Naive thymus-derived CD4-positive, alpha-beta T cell (primary cell): ENCODE results near the gene C4orf46. TPM values are rescaled to one million over a fixed set of nuclear protein-coding genes. Genes with fewer than 3 reads are reported as not detected.

ENCODE experiments used
- ATAC-seq: fragments of 150-1000 bp; cut with Tn5 transposase; 2 replicates; pipeline ENCODE4 v1.10.0; 2021; ENCODE audit warnings: mild to moderate bottlenecking, moderate library complexity
- CTCF ChIA-PET: fragments of 350-600 bp; sonication (Branson Sonifier 250); formaldehyde crosslinking; loops from one replicate; lab custom pipeline; 2021; ENCODE audit warnings: antibody characterized with exemption; lab: Charles Lee
- POLR2A ChIA-PET: fragments of 350-600 bp; sonication (Branson Sonifier 250); formaldehyde crosslinking; loops from one replicate; lab custom pipeline; 2021; ENCODE audit warnings: antibody characterized with exemption, inconsistent platforms; lab: Charles Lee
- DNase-seq, 9 donors: peaks; one replicate each; pipeline versions ENCODE4 v3.0.0 to v3.0.0-alpha.2; 2020 to 2022; ENCODE audit warnings: mixed read lengths in 1 of 9
- H3K27ac ChIP-seq: one replicate; pipeline ENCODE4 v1.7.0; 2013; ENCODE audit warnings: mild to moderate bottlenecking, low read depth, low read length, moderate library complexity
- H3K27me3 ChIP-seq, 2 donors: one replicate each; pipeline ENCODE4 v1.7.0; 2013; ENCODE audit warnings: low read length in 2 of 2, mild to moderate bottlenecking in 2 of 2, moderate library complexity in 2 of 2; ENCODE audit not compliant: control insufficient read depth in 2 of 2, insufficient read depth in 2 of 2
- H3K36me3 ChIP-seq, 3 experiments: 1 replicate in 2 of 3; 2 replicates in 1 of 3; pipeline ENCODE4 v1.7.0; 2013; ENCODE audit warnings: low read length in 3 of 3, mild to moderate bottlenecking in 3 of 3, moderate library complexity in 1 of 3; ENCODE audit not compliant: insufficient read depth in 3 of 3, control insufficient read depth in 2 of 3
- H3K4me1 ChIP-seq, 2 donors: one replicate each; pipeline ENCODE4 v1.7.0; 2013; ENCODE audit warnings: low read length in 2 of 2, mild to moderate bottlenecking in 2 of 2, moderate library complexity in 1 of 2; ENCODE audit not compliant: control insufficient read depth in 2 of 2, insufficient read depth in 2 of 2
- H3K4me3 ChIP-seq: 2 replicates; pipeline ENCODE4 v1.7.0; 2013; ENCODE audit warnings: mild to moderate bottlenecking, low read length
- H3K9me3 ChIP-seq, 3 experiments: 1 replicate in 2 of 3; 2 replicates in 1 of 3; pipeline ENCODE4 v1.7.0; 2013; ENCODE audit warnings: low read length in 3 of 3; ENCODE audit not compliant: control insufficient read depth in 2 of 3
- H3K27ac Mint-ChIP-seq, 9 donors: one replicate each; pipeline ENCODE4 v1.8.0; 2020 to 2022; ENCODE audit warnings: mixed read lengths in 9 of 9, mild to moderate bottlenecking in 8 of 9, moderate library complexity in 5 of 9, inconsistent platforms in 2 of 9
- H3K27me3 Mint-ChIP-seq, 5 donors: one replicate each; pipeline ENCODE4 v1.8.0; 2021 to 2022; ENCODE audit warnings: mixed read lengths in 5 of 5, mild to moderate bottlenecking in 1 of 5
- H3K36me3 Mint-ChIP-seq, 5 donors: one replicate each; pipeline ENCODE4 v1.8.0; 2020 to 2022; ENCODE audit warnings: mixed read lengths in 5 of 5, mild to moderate bottlenecking in 3 of 5, inconsistent platforms in 1 of 5
- H3K4me1 Mint-ChIP-seq, 7 donors: one replicate each; pipeline ENCODE4 v1.8.0; 2020 to 2022; ENCODE audit warnings: mixed read lengths in 7 of 7, mild to moderate bottlenecking in 3 of 7, inconsistent platforms in 1 of 7
- H3K4me3 Mint-ChIP-seq, 10 donors: one replicate each; pipeline ENCODE4 v1.8.0; 2020 to 2022; ENCODE audit warnings: mild to moderate bottlenecking in 10 of 10, mixed read lengths in 10 of 10, moderate library complexity in 6 of 10, inconsistent platforms in 2 of 10
- H3K9me3 Mint-ChIP-seq, 11 donors: one replicate each; pipeline ENCODE4 v1.8.0; 2020 to 2022; ENCODE audit warnings: mixed read lengths in 11 of 11, mild to moderate bottlenecking in 4 of 11, inconsistent platforms in 1 of 11, moderate library complexity in 1 of 11
- intact Hi-C, 2 donors: fragments of 100-400 bp; cut with micrococcal nuclease; formaldehyde crosslinking; loops; one replicate each; pipeline ENCODE4 v1.15.1; 2023
- polyA plus RNA-seq, 2 donors: library from polyadenylated mRNA; unstranded; fragments of 300-500 nt; fragmentation: Illumina TruSeq; gene quantifications; one replicate each; pipeline ENCODE4 v1.2.3, GENCODE V29; 2021
- total RNA-seq, 6 experiments: library from RNA in 5 of 6; stranded (reverse) in 5 of 6; gene quantifications; 1 replicate in 5 of 6; 2 replicates in 1 of 6; pipeline ENCODE4 v1.2.3 and lab custom pipeline; 2021 to 2026

C4orf46 gene
- total and polyA plus RNA-seq, 7 experiments from 2014 or later, result 1.8 to 15.4 (median 4.2) TPM

GRCh38 chr4:158636619-158637018, 35.1 kb downstream of the C4orf46 start:
- Mint-ChIP-seq H3K4me3 (no peak overlapping the region), H3K36me3 (no peaks in the 10 kb centered on the region), H3K27ac (no peak overlapping the region), H3K9me3 (no peaks in the 10 kb centered on the region), H3K27me3 (peaks cover 9 to 23% (median 19%) of the 10 kb centered on the region in 5 donors), H3K4me1 (no peaks in the 10 kb centered on the region)
- no peak for ATAC-seq
- intact Hi-C loops, result no loop called here
- Histone ChIP-seq H3K4me1 (no peaks in the 10 kb centered on the region), H3K9me3 (no peaks in the 10 kb centered on the region), H3K36me3 (no peaks in the 10 kb centered on the region), H3K27me3 (peaks cover 0 to 3% of the 10 kb centered on the region in 2 donors), H3K4me3 (no peak overlapping the region), H3K27ac (no peak overlapping the region)
- ChIA-PET POLR2A (no interaction called here), CTCF (no interaction called here)
- DNase-seq, result no peak

GRCh38 chr4:158630893-158631292, 40.8 kb downstream of the C4orf46 start:
- POLR2A ChIA-PET, result no interaction called here
- DNase-seq (no peak), ATAC-seq (no peak)
- no peaks in the 10 kb centered on the region for H3K9me3 ChIP-seq
- intact Hi-C loops, result no loop called here
- CTCF ChIA-PET, result no interaction called here
- no peaks in the 10 kb centered on the region for H3K27me3 ChIP-seq
- no peak overlapping the region for H3K4me3 ChIP-seq
- no peaks in the 10 kb centered on the region for H3K36me3 Mint-ChIP-seq
- no peaks in the 10 kb centered on the region for H3K4me1 ChIP-seq
- H3K27ac ChIP-seq, result no peak overlapping the region
- no peak overlapping the region for H3K4me3 Mint-ChIP-seq
- no peaks in the 10 kb centered on the region for H3K9me3 Mint-ChIP-seq
- no peaks in the 10 kb centered on the region for H3K4me1 Mint-ChIP-seq
- no peak overlapping the region for H3K27ac Mint-ChIP-seq
- H3K36me3 ChIP-seq, result no peaks in the 10 kb centered on the region
- peaks cover 6 to 21% (median 13%) of the 10 kb centered on the region in 5 donors for H3K27me3 Mint-ChIP-seq

- no peaks in the 10 kb centered on the region for H3K36me3 ChIP-seq
- no peaks in the 10 kb centered on the region for H3K9me3 ChIP-seq
- no peaks in the 10 kb centered on the region for H3K4me1 Mint-ChIP-seq
- CTCF ChIA-PET, result no interaction called here
- POLR2A ChIA-PET, result no interaction called here
- H3K4me1 ChIP-seq, result no peaks in the 10 kb centered on the region
- no peaks in the 10 kb centered on the region for H3K9me3 Mint-ChIP-seq
- no peaks in the 10 kb centered on the region for H3K27me3 ChIP-seq
- DNase-seq (no peak), ATAC-seq (no peak)
- H3K27me3 Mint-ChIP-seq, result peaks cover 18 to 28% (median 25%) of the 10 kb centered on the region in 5 donors
- H3K27ac Mint-ChIP-seq, result no peak overlapping the region
- no peak overlapping the region for H3K4me3 Mint-ChIP-seq
- H3K27ac ChIP-seq, result no peak overlapping the region
- intact Hi-C loops, result loop anchor here (1.0 to 2.0 kb wide), 3 partner anchors 129 to 633 kb away; no protein-coding TSS in a partner anchor
- no peaks in the 10 kb centered on the region for H3K36me3 Mint-ChIP-seq
- no peak overlapping the region for H3K4me3 ChIP-seq
These were observed 46.1 kb downstream of the C4orf46 start for GRCh38 chr4:158625544-158625943.

GRCh38 chr4:158624889-158625478, 46.7 kb downstream of the C4orf46 start:
- H3K4me3 ChIP-seq, result no peak overlapping the region
- Mint-ChIP-seq H3K27me3 (peaks cover 18 to 31% (median 28%) of the 10 kb centered on the region in 5 donors), H3K27ac (no peak overlapping the region), H3K36me3 (no peaks in the 10 kb centered on the region), H3K4me1 (no peaks in the 10 kb centered on the region), H3K9me3 (no peaks in the 10 kb centered on the region), H3K4me3 (no peak overlapping the region)
- H3K9me3 ChIP-seq, result no peaks in the 10 kb centered on the region
- H3K4me1 ChIP-seq, result no peaks in the 10 kb centered on the region
- ATAC-seq (peak; percentile 62), DNase-seq (peak in 1 of 9 donors; percentile 8)
- CTCF ChIA-PET, result no interaction called here
- intact Hi-C loops, result loop anchor here (1.0 to 2.0 kb wide), 3 partner anchors 128 to 633 kb away; no protein-coding TSS in a partner anchor
- POLR2A ChIA-PET, result no interaction called here
- H3K27me3 ChIP-seq, result no peaks in the 10 kb centered on the region
- H3K36me3 ChIP-seq, result no peaks in the 10 kb centered on the region
- H3K27ac ChIP-seq, result no peak overlapping the region

GRCh38 chr4:158622251-158622650, 49.4 kb downstream of the C4orf46 start:
- DNase-seq (no peak), ATAC-seq (no peak)
- Histone ChIP-seq H3K27me3 (no peaks in the 10 kb centered on the region), H3K4me3 (no peak overlapping the region), H3K27ac (no peak overlapping the region), H3K4me1 (no peaks in the 10 kb centered on the region), H3K9me3 (no peaks in the 10 kb centered on the region), H3K36me3 (no peaks in the 10 kb centered on the region)
- CTCF ChIA-PET, result no interaction called here
- H3K36me3 Mint-ChIP-seq, result no peaks in the 10 kb centered on the region
- H3K27me3 Mint-ChIP-seq, result peaks cover 26 to 38% (median 34%) of the 10 kb centered on the region in 5 donors
- POLR2A ChIA-PET, result no interaction called here
- no peaks in the 10 kb centered on the region for H3K4me1 Mint-ChIP-seq
- intact Hi-C loops, result no loop called here
- no peaks in the 10 kb centered on the region for H3K9me3 Mint-ChIP-seq
- H3K27ac Mint-ChIP-seq, result no peak overlapping the region
- H3K4me3 Mint-ChIP-seq, result no peak overlapping the region

GRCh38 chr4:158621729-158622128, 50.0 kb downstream of the C4orf46 start:
- Histone ChIP-seq H3K27me3 (no peaks in the 10 kb centered on the region), H3K9me3 (no peaks in the 10 kb centered on the region), H3K36me3 (no peaks in the 10 kb centered on the region), H3K4me3 (no peak overlapping the region), H3K4me1 (no peaks in the 10 kb centered on the region), H3K27ac (no peak overlapping the region)
- Mint-ChIP-seq H3K4me1 (no peaks in the 10 kb centered on the region), H3K4me3 (no peak overlapping the region), H3K27me3 (peaks cover 23 to 38% (median 34%) of the 10 kb centered on the region in 5 donors), H3K9me3 (no peaks in the 10 kb centered on the region), H3K36me3 (no peaks in the 10 kb centered on the region), H3K27ac (no peak overlapping the region)
- intact Hi-C loops, result no loop called here
- ChIA-PET CTCF (no interaction called here), POLR2A (no interaction called here)
- ATAC-seq, result no peak
- DNase-seq, result no peak

- ChIA-PET POLR2A (no interaction called here), CTCF (no interaction called here)
- H3K27ac Mint-ChIP-seq, result no peak overlapping the region
- H3K27me3 ChIP-seq, result no peaks in the 10 kb centered on the region
- H3K27me3 Mint-ChIP-seq, result peaks cover 16 to 51% (median 39%) of the 10 kb centered on the region in 5 donors
- no peak overlapping the region for H3K27ac ChIP-seq
- H3K4me3 ChIP-seq, result no peak overlapping the region
- no peak overlapping the region for H3K4me3 Mint-ChIP-seq
- no peaks in the 10 kb centered on the region for H3K9me3 Mint-ChIP-seq
- no peaks in the 10 kb centered on the region for H3K4me1 ChIP-seq
- H3K36me3 Mint-ChIP-seq, result no peaks in the 10 kb centered on the region
- H3K4me1 Mint-ChIP-seq, result no peaks in the 10 kb centered on the region
- DNase-seq (no peak), ATAC-seq (no peak)
- intact Hi-C loops, result no loop called here
- no peaks in the 10 kb centered on the region for H3K9me3 ChIP-seq
- H3K36me3 ChIP-seq, result no peaks in the 10 kb centered on the region
These were observed 53.7 kb downstream of the C4orf46 start for GRCh38 chr4:158617956-158618355.
